GM06990 (cell line): ENCODE results near the gene TRAF1.

Experiments
- DNase-seq: peaks from one replicate; pipeline ENCODE4 v3.0.0-alpha.2; 2011; ENCODE audit not compliant: insufficient read length; ENCODE audit errors: extremely low read depth
- H3K27me3 ChIP-seq: replicated peaks from 2 replicates; pipeline ENCODE4 v1.6.0; 2011; ENCODE audit warnings: low read length; ENCODE audit not compliant: control insufficient read depth, insufficient read depth
- H3K36me3 ChIP-seq: 2 replicates; pipeline ENCODE4 v1.5.1; 2011; ENCODE audit warnings: low read length; ENCODE audit not compliant: control insufficient read depth, insufficient read depth
- H3K4me3 ChIP-seq: replicated peaks from 2 replicates; pipeline ENCODE4 v1.5.1; 2011; ENCODE audit warnings: low read depth, mild to moderate bottlenecking, control low read depth, low read length
- TF ChIP-seq, protein P1 (sequence below): IDR thresholded peaks from 2 replicates; pipeline ENCODE4 v1.5.1; 2011; ENCODE audit warnings: low read length, control low read depth, mild to moderate bottlenecking, inconsistent platforms; ENCODE audit not compliant: insufficient read depth, poor library complexity, severe bottlenecking

Gene TRAF1

DNA sequence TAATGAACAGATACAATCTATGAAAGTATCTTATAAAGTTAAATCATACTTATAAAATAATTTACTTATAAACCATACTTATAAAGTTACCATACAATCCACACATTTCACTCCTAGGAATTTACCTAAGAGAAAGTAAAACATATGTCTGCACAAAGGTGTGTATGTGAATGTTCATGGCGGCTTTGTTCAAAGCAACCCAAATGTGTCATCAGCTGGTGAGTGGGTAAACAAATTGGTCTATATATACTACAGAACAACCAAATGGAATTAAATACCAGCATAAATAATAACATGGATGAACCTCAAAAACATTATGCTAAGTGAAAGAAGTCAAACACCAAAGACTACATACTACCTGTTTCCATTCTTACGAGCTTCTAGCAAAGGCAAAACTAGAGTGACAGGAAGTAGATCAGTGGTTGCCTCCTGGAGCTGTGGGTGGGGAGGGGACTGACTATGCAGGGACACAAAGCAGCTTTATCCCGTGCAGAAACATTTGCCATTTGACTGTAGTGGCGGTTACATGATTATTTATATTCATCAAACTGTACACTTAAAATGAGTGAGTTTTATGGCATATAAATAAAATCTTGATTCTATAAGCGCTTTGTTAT lies 10.6 kb downstream of the TRAF1 start:
- no peak for DNase-seq
- peaks cover 66% of the 10 kb centered on the region for H3K36me3 ChIP-seq
- no peak overlapping the region for H3K4me3 ChIP-seq
- no peaks in the 10 kb centered on the region for H3K27me3 ChIP-seq
- TF ChIP-seq, protein P1, sequence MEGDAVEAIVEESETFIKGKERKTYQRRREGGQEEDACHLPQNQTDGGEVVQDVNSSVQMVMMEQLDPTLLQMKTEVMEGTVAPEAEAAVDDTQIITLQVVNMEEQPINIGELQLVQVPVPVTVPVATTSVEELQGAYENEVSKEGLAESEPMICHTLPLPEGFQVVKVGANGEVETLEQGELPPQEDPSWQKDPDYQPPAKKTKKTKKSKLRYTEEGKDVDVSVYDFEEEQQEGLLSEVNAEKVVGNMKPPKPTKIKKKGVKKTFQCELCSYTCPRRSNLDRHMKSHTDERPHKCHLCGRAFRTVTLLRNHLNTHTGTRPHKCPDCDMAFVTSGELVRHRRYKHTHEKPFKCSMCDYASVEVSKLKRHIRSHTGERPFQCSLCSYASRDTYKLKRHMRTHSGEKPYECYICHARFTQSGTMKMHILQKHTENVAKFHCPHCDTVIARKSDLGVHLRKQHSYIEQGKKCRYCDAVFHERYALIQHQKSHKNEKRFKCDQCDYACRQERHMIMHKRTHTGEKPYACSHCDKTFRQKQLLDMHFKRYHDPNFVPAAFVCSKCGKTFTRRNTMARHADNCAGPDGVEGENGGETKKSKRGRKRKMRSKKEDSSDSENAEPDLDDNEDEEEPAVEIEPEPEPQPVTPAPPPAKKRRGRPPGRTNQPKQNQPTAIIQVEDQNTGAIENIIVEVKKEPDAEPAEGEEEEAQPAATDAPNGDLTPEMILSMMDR, result no peak

DNA sequence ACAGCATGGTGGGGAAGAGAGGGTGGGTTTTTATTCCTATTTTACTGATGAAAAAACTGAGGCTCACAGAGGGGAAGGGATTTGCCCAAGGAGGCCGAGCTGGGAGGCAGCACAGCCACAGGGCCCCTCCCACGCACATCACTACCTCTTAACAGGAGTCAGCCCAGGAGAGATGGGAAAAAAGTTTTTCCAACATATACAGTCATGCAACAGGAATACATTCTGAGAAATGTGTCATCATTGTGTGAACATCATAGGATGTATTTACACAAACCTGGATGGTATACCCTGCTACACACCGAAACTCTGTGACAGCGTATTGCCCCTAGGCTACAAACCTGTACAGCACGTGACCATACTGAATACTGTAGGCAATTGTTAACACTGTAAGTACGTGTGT lies 11.6 kb downstream of the TRAF1 start:
- no peaks in the 10 kb centered on the region for H3K27me3 ChIP-seq
- TF ChIP-seq, protein P1, result no peak
- H3K36me3 ChIP-seq, result peaks cover 66% of the 10 kb centered on the region
- no peak for DNase-seq
- no peak overlapping the region for H3K4me3 ChIP-seq

DNA sequence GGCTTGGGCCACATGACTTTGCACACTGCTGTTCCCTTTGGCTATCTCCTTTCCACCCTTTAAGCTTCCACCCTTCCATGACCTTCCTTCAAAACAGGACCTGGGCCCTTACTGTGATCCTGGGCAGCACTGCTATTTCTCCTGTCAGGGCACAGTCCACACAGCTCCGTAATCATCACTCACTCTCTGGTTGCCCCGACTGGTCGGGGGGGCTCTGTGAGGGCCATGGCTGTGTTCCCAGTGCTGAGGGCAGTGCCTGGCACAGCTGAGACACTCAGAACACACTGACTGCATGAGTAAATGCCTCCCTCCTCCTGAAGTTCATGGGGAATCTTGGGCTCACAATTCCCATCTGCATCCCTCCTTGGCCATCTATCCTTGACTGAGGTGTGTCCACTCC lies 12.2 kb downstream of the TRAF1 start:
- H3K36me3 ChIP-seq, result peaks cover 67% of the 10 kb centered on the region
- no peaks in the 10 kb centered on the region for H3K27me3 ChIP-seq
- TF ChIP-seq, protein P1, result no peak
- H3K4me3 ChIP-seq, result no peak overlapping the region
- DNase-seq, result no peak

DNA sequence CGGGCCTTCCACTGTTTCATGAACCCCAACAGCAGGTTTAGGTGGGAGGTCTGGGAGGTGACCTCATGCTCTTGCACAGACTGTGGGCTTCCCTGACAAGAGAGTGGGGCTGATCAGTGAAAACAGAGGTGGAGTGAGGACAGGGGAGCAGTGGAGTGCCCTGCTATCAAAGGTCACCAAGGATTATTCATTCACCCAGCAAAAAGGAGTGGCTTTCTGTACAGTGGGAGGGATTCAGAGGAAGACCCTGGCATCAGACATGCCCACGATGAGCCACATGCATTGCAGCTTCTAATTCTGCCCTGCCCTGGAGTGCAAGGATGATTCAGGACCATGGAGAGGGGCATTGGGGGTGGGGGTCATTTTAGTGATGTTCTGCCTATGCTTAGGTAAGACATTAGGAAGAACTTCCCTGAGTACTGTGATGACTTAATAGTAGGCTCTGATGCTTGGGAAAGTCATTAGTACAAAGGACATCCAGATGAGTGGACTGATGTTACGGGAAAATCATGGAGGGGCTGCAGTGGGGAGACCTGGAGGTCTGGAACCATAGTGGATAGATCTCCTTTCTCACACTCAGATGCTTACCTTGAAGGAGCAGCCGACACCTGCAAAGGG lies 12.8 kb downstream of the TRAF1 start:
- no peak overlapping the region for H3K4me3 ChIP-seq
- peaks cover 66% of the 10 kb centered on the region for H3K36me3 ChIP-seq
- no peak for DNase-seq
- TF ChIP-seq, protein P1, result no peak
- H3K27me3 ChIP-seq, result no peaks in the 10 kb centered on the region

DNA sequence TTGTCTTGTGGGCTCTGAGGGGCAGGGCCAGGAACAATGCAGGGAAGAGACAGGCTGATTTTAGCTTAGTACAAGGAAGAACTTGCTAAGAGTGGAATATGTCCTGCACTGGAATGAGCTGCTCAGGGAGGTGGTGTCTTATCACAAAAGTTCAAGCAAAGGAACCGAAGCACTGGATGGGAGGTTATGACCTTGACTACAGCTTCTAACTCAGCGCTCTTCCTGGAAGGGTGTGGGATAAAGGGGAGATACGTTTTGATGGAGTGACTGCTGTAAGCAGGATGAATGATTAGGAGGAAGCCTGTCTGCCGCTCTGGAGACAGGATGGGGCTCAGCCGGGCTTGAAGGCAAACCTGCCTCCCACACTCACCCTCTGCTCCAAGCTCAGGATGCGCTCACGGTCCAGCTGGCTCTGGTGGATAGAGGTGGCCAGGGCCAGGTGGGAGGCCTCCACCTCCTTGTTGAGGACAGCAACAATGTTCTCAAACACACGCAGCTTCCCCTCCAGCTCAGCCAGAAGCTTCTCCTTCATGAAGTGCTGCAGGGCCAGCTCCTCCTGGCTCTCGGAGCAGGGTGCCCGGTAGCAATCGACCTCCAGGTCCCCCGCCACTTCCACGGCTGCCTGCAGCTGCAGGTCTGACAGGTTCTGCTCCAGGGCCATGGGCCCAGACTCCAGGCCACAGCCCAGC lies 13.5 kb downstream of the TRAF1 start:
- Histone ChIP-seq H3K4me3 (no peak overlapping the region), H3K36me3 (peaks cover 64% of the 10 kb centered on the region), H3K27me3 (no peaks in the 10 kb centered on the region)
- no peak for DNase-seq
- TF ChIP-seq, protein P1, result no peak
